Measurements from ENCODE around the gene SAYSD1. TPM values are rescaled to one million over a fixed set of nuclear protein-coding genes. Genes with fewer than 3 reads are reported as not detected.

SAYSD1 gene
- total RNA-seq, 1 donor, result 27.8 TPM

DNA sequence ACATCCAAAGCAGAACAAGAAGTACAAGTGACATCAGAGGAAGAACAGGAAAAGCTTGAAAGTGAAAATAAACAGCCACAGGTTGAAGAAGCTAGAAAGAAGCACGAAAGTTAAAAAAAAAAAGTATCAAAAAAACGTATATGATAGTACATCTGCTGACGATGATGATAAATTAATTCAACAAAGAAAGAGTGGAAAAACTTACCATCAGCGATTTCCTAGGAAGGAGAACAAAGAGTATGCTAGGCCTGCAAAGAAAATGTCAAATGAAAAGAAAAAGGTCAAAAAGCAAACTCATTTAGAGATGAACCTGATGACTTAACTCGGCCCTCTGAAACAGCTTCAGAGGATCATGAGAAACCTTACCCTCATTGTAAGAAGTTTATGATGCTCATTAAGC is 3.7 kb downstream of the SAYSD1 start:
- TF ChIP-seq, protein P1, sequence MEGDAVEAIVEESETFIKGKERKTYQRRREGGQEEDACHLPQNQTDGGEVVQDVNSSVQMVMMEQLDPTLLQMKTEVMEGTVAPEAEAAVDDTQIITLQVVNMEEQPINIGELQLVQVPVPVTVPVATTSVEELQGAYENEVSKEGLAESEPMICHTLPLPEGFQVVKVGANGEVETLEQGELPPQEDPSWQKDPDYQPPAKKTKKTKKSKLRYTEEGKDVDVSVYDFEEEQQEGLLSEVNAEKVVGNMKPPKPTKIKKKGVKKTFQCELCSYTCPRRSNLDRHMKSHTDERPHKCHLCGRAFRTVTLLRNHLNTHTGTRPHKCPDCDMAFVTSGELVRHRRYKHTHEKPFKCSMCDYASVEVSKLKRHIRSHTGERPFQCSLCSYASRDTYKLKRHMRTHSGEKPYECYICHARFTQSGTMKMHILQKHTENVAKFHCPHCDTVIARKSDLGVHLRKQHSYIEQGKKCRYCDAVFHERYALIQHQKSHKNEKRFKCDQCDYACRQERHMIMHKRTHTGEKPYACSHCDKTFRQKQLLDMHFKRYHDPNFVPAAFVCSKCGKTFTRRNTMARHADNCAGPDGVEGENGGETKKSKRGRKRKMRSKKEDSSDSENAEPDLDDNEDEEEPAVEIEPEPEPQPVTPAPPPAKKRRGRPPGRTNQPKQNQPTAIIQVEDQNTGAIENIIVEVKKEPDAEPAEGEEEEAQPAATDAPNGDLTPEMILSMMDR (IDR thresholded peaks at IDR 0.05; ENCODE audit: insufficient read depth, low read length), result no peak
- DNase-seq (ENCODE audit: low read depth), result no peak
- H3K4me3 ChIP-seq (ENCODE audit: low read depth, low read length), result no peak overlapping the region

DNA sequence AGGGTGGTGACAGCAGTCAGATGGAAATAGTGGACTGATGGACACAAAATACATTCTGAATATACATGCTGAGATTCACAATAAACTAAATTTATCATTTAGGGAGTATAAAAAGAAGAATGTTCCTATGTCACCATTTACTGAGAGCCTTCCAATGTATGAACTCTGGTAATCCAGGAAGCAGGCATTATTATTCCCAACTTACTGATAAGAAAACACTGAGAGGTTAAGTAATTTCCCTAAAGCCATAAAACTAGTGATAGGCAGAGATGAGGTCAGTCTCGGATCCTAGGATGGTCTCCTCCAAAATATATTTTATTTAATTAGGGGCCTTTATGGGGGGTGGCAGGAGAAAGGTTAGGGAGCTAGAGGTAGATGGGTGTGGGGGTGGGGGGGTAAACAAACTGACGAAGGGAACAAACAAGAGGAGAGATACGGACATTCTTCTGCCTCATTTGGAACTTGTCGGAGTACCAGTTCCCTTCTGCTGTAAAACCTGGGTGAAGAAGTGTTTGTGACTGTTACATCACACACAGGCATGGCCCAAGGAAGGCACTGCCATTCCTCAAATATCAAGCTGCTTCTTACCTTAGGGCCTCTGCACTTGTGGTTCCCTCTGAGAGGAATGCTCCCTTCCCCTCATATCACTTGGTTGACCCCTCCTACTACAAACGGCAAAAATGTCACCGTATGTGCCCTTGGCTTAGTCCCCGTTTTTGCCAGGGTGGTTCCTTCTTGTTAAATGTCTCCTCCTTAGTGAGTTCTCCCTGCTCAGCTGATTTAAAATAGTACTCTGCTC is 6.7 kb downstream of the SAYSD1 start:
- no peak for DNase-seq (ENCODE audit: low read depth)
- TF ChIP-seq, protein P1 (IDR thresholded peaks at IDR 0.05; ENCODE audit: insufficient read depth, low read length), result no peak
- H3K4me3 ChIP-seq (ENCODE audit: low read depth, low read length), result no peak overlapping the region

DNA sequence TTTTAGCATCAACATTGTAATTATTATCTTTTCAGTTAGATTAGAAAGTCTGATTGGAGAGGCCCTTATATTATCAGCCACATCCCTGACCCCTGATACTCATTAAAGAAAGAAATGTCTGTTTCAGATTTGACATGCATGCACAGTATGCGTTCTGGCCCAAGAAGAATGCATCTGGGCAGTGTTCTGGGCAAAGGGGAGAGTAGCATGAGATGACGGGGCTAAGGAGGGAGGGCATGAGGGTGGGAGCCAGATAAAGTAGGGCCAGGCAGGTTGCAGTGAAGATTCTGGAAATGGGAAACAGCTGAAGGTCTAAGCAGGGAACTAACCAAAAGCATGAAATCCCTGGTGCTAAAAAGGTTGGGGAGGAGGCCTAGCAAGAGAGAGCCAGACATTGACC is 7.3 kb downstream of the SAYSD1 start:
- TF ChIP-seq, protein P1 (IDR thresholded peaks at IDR 0.05; ENCODE audit: insufficient read depth, low read length), result no peak
- H3K4me3 ChIP-seq (ENCODE audit: low read depth, low read length), result no peak overlapping the region
- no peak for DNase-seq (ENCODE audit: low read depth)

DNA sequence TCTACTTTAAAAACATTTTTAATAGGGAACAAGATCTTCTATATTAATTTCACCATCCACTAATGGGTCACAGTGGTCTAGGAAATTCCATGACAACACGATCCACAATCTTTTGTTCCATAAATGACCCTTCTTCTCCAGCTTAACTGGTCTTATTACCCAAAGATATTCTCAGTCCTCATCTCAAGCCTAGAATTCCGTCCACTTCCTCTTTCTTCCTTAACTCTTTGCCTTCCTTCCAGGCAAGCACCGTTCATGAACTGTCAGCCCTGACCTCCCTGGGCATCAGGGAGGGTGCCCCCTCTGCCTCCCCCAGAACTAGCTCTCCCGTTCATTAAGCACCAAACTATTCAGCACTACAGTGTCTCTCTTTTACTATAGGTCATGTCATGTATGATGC is 8.0 kb downstream of the SAYSD1 start:
- no peak overlapping the region for H3K4me3 ChIP-seq (ENCODE audit: low read depth, low read length)
- TF ChIP-seq, protein P1 (IDR thresholded peaks at IDR 0.05; ENCODE audit: insufficient read depth, low read length), result no peak
- no peak for DNase-seq (ENCODE audit: low read depth)

DNA sequence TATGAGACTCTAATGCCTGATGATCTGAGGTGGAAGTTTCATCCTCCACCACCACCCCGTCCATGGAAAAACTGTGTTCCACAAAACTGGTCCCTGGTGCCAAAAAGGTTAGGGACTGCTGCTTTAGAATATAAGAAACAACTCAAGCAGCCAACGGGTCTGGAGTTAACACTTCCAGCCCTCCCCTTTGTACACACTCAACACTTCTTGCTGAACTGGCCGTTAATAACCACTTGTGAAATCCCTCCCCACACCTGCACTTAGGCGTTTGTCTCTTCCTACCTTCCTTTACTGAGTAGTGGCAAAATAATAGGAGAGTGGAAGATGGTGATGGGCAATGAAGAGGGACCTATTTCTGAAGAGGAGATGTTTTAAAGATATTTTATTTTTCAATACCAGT is 10.5 kb downstream of the SAYSD1 start:
- DNase-seq (ENCODE audit: low read depth), result no peak
- TF ChIP-seq, protein P1 (IDR thresholded peaks at IDR 0.05; ENCODE audit: insufficient read depth, low read length), result no peak
- no peak overlapping the region for H3K4me3 ChIP-seq (ENCODE audit: low read depth, low read length)

DNA sequence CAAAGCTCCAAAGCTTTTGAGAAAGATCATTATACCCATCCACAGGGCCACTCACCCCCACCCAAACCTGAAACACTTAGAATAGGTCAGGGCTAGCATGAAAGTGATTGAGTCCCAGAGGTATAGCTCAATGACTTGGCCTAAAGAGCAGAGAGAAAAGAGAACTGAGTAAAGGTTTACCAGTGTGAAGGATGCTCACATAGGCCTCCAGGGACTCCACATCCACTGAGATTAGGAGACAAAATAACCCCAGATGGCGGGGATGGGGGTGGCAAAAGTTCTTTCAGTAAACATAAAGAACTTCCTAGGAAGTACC is 12.2 kb downstream of the SAYSD1 start:
- TF ChIP-seq, protein P1 (IDR thresholded peaks at IDR 0.05; ENCODE audit: insufficient read depth, low read length), result no peak
- peak; percentile 4 for DNase-seq (ENCODE audit: low read depth)
- H3K4me3 ChIP-seq (ENCODE audit: low read depth, low read length), result no peak overlapping the region

All from fibroblast of the aortic adventitia (primary cell).